Thoracic aorta (tissue), 2 donors: ENCODE measurements around the gene ZMYND15. TPM values are rescaled to one million over a fixed set of nuclear protein-coding genes. Genes with fewer than 3 reads are reported as not detected.

Experiments
- ATAC-seq: fragments of 150-250 bp; one replicate; pipeline ENCODE4 v1.8.0; 2017; ENCODE audit warnings: low read depth; ENCODE audit not compliant: insufficient number of reproducible peaks, low FRiP score
- DNase-seq: peaks from one replicate; pipeline ENCODE4 v3.0.0-alpha.2; 2020; ENCODE audit warnings: low spot score
- H3K27ac ChIP-seq, 2 donors: fragments of 200-600 bp; sonication (generic); 1 replicate in 1 of 2; 2 replicates in 1 of 2; pipeline ENCODE4 v1.5.1; 2016; ENCODE audit warnings: mild to moderate bottlenecking in 2 of 2, moderate library complexity in 2 of 2
- H3K27me3 ChIP-seq: fragments of 200-600 bp; sonication (generic); replicated peaks from 2 replicates; pipeline ENCODE4 v1.6.0; 2016; ENCODE audit warnings: mild to moderate bottlenecking; ENCODE audit not compliant: insufficient read depth
- H3K36me3 ChIP-seq: fragments of 200-600 bp; sonication (generic); one replicate; pipeline ENCODE4 v1.5.1; 2016
- H3K4me1 ChIP-seq, 2 donors: fragments of 200-600 bp; sonication (generic); 1 replicate in 1 of 2; 2 replicates in 1 of 2; pipeline versions ENCODE4 v1.5.1 to v1.6.0; 2016; ENCODE audit warnings: low read depth in 2 of 2, mild to moderate bottlenecking in 1 of 2; ENCODE audit not compliant: control insufficient read depth in 1 of 2
- H3K4me3 ChIP-seq: fragments of 200-600 bp; sonication (generic); 2 replicates; pipeline ENCODE4 v1.5.1; 2016; ENCODE audit warnings: mild to moderate bottlenecking
- H3K9me3 ChIP-seq: fragments of 200-600 bp; sonication (generic); 2 replicates; pipeline ENCODE4 v1.5.1; 2016
- CTCF ChIP-seq: fragments of 200-600 bp; sonication (generic); IDR thresholded peaks from one replicate; pipeline ENCODE4 v1.5.1; 2019; ENCODE audit warnings: antibody characterized with exemption
- total RNA-seq, 2 donors: library from RNA; depleted of rRNA; stranded (reverse); fragments of >200 nt; gene quantifications; one replicate each; pipeline versions ENCODE4 v1.1.0 to v1.2.3, GENCODE V29; 2016

The ZMYND15 gene
- total RNA-seq, 2 donors from 2014 or later = 2.5 to 5.8 TPM

- ATAC-seq (no peak), DNase-seq (no peak)
- Histone ChIP-seq H3K4me1 (peaks cover 0 to 7% of the 10 kb centered on the region in 2 donors), H3K27ac (no peak overlapping the region), H3K9me3 (no peaks in the 10 kb centered on the region), H3K27me3 (no peaks in the 10 kb centered on the region), H3K4me3 (no peak overlapping the region), H3K36me3 (peaks cover 5% of the 10 kb centered on the region)
- TF ChIP-seq CTCF = no peak
Observed at GRCh38 chr17:4717791-4718190, 21.8 kb upstream of the ZMYND15 start.

- peaks cover 5% of the 10 kb centered on the region for H3K36me3 ChIP-seq
- H3K27me3 ChIP-seq = no peaks in the 10 kb centered on the region
- H3K4me1 ChIP-seq = peaks cover 0 to 7% of the 10 kb centered on the region in 2 donors
- H3K4me3 ChIP-seq = no peak overlapping the region
- ATAC-seq (no peak), DNase-seq (no peak)
- no peaks in the 10 kb centered on the region for H3K9me3 ChIP-seq
- no peak for TF ChIP-seq CTCF
- no peak overlapping the region for H3K27ac ChIP-seq
Observed at GRCh38 chr17:4718276-4718675, 21.4 kb upstream of the ZMYND15 start.

DNA sequence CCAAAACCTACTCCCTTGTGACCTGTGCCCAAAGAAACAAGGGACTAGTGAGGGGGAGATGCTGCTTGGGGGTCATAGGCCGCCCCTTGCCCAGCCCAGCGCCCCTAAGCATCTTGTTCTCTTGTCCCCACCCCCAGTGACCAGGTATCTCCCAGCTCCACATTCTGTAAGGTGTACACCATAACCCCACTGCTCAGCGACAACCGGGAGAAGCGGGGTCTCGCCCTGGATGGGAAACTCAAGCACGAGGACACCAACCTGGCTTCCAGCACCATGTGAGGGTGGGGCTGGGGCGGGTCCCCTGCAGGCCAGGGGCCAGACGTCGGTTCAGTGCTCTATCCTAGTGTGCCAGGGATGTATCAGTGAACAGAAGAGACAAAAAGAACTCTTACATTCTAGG is 20.5 kb upstream of the ZMYND15 start:
- Histone ChIP-seq H3K4me3 (no peak overlapping the region), H3K4me1 (peaks cover 0 to 7% of the 10 kb centered on the region in 2 donors), H3K36me3 (peaks cover 5% of the 10 kb centered on the region), H3K27me3 (no peaks in the 10 kb centered on the region), H3K9me3 (no peaks in the 10 kb centered on the region), H3K27ac (no peak overlapping the region)
- TF ChIP-seq CTCF = no peak
- no peak for DNase-seq
- ATAC-seq = no peak

DNA sequence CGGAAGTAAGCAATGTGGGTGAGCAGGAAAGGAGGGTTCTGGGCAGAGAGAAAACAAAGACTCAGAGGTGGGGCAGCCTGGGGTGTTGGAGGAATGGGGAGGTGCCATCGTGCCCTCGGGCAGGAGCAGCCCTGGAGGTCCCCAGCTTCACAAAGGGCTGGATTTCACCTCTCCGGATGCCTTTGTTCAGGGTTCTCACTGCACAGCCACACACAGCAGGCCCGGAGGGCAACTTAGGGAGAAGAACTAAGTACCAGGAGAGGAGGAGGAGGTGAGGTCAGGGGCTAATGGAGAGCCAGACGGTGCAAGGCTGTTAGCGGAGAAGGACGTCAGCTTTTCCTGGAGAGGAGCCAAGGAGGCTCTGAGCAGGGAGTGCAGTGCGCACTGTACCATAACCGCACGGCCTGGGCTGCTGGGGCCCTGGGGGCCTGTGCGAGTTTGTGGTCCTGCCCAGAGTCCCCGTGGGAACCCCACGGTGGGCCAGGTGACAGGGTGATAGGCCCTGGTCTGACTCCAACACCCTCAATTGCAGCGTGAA is 19.9 kb upstream of the ZMYND15 start:
- no peaks in the 10 kb centered on the region for H3K27me3 ChIP-seq
- ATAC-seq (no peak), DNase-seq (no peak)
- no peak overlapping the region for H3K4me3 ChIP-seq
- TF ChIP-seq CTCF = no peak
- no peak overlapping the region for H3K27ac ChIP-seq
- no peaks in the 10 kb centered on the region for H3K9me3 ChIP-seq
- H3K36me3 ChIP-seq = peaks cover 5% of the 10 kb centered on the region
- H3K4me1 ChIP-seq = peaks cover 0 to 7% of the 10 kb centered on the region in 2 donors

DNA sequence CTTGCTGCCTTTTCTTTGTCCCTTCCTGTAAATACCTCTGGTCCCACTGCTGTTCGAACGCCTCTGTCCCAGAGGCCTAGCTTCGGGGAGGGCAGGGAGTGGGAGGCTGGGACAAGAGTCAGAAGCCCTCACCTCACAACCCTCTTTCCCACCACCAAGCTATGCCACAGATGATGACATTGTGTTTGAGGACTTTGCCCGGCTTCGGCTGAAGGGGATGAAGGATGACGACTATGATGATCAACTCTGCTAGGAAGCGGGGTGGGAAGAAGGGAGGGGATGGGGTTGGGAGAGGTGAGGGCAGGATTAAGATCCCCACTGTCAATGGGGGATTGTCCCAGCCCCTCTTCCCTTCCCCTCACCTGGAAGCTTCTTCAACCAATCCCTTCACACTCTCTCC is 18.8 kb upstream of the ZMYND15 start:
- H3K4me1 ChIP-seq = peaks cover 0 to 7% of the 10 kb centered on the region in 2 donors
- H3K36me3 ChIP-seq = peaks cover 5% of the 10 kb centered on the region
- H3K4me3 ChIP-seq = no peak overlapping the region
- no peak for DNase-seq
- H3K27me3 ChIP-seq = no peaks in the 10 kb centered on the region
- no peaks in the 10 kb centered on the region for H3K9me3 ChIP-seq
- ATAC-seq = no peak
- no peak for TF ChIP-seq CTCF
- no peak overlapping the region for H3K27ac ChIP-seq
